ENCODE measurements around the gene RGS21. TPM values are rescaled to one million over a fixed set of nuclear protein-coding genes. Genes with fewer than 3 reads are reported as not detected.

Gene RGS21
- total and polyA plus RNA-seq, 2 of the 4 experiments (the other 2 are of a cell fraction) = not detected

DNA sequence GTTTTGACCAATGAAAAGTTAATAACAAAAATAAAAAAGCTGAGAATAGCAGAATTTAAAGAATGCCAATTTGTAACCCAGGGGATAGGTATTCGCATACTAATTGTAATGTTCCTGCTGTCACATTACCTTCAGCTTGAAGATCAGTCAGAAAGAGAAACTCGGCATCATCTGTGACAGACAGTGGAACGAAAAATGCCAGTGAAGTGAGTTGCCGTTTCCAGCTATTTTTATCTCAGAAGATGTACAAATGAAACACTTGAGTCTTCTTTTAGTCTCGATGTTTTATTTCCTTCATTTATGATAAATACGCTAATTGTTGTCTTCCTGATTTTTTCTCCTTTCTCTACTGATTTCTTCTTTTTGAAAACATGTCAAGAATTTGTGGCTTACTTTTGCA is 26.1 kb downstream of the RGS21 start:
- TF ChIP-seq, protein P1, sequence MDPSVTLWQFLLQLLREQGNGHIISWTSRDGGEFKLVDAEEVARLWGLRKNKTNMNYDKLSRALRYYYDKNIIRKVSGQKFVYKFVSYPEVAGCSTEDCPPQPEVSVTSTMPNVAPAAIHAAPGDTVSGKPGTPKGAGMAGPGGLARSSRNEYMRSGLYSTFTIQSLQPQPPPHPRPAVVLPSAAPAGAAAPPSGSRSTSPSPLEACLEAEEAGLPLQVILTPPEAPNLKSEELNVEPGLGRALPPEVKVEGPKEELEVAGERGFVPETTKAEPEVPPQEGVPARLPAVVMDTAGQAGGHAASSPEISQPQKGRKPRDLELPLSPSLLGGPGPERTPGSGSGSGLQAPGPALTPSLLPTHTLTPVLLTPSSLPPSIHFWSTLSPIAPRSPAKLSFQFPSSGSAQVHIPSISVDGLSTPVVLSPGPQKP (IDR thresholded peaks at IDR 0.05; ENCODE audit: borderline replicate concordance, low read depth, low read length) = no peak
- TF ChIP-seq RFX5 (IDR thresholded peaks at IDR 0.05; ENCODE audit: low read depth, low read length) = no peak
- TF ChIP-seq, protein P2, sequence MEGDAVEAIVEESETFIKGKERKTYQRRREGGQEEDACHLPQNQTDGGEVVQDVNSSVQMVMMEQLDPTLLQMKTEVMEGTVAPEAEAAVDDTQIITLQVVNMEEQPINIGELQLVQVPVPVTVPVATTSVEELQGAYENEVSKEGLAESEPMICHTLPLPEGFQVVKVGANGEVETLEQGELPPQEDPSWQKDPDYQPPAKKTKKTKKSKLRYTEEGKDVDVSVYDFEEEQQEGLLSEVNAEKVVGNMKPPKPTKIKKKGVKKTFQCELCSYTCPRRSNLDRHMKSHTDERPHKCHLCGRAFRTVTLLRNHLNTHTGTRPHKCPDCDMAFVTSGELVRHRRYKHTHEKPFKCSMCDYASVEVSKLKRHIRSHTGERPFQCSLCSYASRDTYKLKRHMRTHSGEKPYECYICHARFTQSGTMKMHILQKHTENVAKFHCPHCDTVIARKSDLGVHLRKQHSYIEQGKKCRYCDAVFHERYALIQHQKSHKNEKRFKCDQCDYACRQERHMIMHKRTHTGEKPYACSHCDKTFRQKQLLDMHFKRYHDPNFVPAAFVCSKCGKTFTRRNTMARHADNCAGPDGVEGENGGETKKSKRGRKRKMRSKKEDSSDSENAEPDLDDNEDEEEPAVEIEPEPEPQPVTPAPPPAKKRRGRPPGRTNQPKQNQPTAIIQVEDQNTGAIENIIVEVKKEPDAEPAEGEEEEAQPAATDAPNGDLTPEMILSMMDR (conservative IDR thresholded peaks at IDR 0.05; ENCODE audit: low read depth, low read length) = no peak
- TF ChIP-seq RCOR1 (IDR thresholded peaks at IDR 0.05; ENCODE audit: insufficient replicate concordance, low read length) = no peak
- no peak for TF ChIP-seq NFE2L2 (IDR thresholded peaks at IDR 0.05; ENCODE audit: low read depth, low read length)
- no peak for TF ChIP-seq POLR2A (IDR thresholded peaks at IDR 0.05; ENCODE audit: low read depth, low read length)
- no peak for TF ChIP-seq MAZ (IDR thresholded peaks at IDR 0.05; ENCODE audit: borderline replicate concordance, low read depth, low read length)
- TF ChIP-seq CHD1 (IDR thresholded peaks at IDR 0.05; ENCODE audit: low read depth, low read length) = no peak
- TF ChIP-seq RAD21 (IDR thresholded peaks at IDR 0.05; ENCODE audit: low read length) = no peak
- Histone ChIP-seq H3K4me1 (ENCODE audit: control insufficient read depth, insufficient read depth, low read length) (no peaks in the 10 kb centered on the region), H4K20me1 (ENCODE audit: insufficient read depth, low read length) (no peaks in the 10 kb centered on the region), H3K4ac (ENCODE audit: low read depth, low read length) (no peak overlapping the region), H3K23ac (ENCODE audit: low read depth, low read length) (no peak overlapping the region), H3K9me1 (ENCODE audit: insufficient read depth, low read length) (no peaks in the 10 kb centered on the region), H3K14ac (replicated peaks; ENCODE audit: low read depth, low read length) (no peak overlapping the region), H3K4me2 (ENCODE audit: low read depth, low read length) (peak overlapping the region; percentile 67; the same call in 1 of the 2 replicates), H2BK20ac (ENCODE audit: low read depth, low read length) (no peak overlapping the region), H2BK120ac (ENCODE audit: low read depth, low read length) (no peak overlapping the region), H3K79me1 (ENCODE audit: low read depth in 1 of 2, low read length in 2 of 2) (no peaks in the 10 kb centered on the region), H4K91ac (ENCODE audit: insufficient read depth, low read depth, low read length) (no peak overlapping the region), H2AFZ (replicated peaks; ENCODE audit: low read length, poor library complexity) (no peak overlapping the region), H2BK15ac (ENCODE audit: low read depth, low read length) (no peak overlapping the region), H2AK9ac (replicated peaks; ENCODE audit: low read depth, low read length, poor library complexity) (no peak overlapping the region), H3K36me3 (ENCODE audit: control insufficient read depth, insufficient read depth, low read length) (no peaks in the 10 kb centered on the region), H3K56ac (ENCODE audit: extremely low read depth, insufficient read depth, low read length) (no peak overlapping the region), H2AK5ac (ENCODE audit: low read depth, low read length) (no peak overlapping the region), H3K9me3 (ENCODE audit: control insufficient read depth, insufficient read depth, low read length) (no peaks in the 10 kb centered on the region), H3K27ac (ENCODE audit: insufficient read depth, low read length) (no peak overlapping the region), H3K18ac (ENCODE audit: low read depth, low read length) (no peak overlapping the region), H3K9ac (ENCODE audit: low read depth, low read length) (no peak overlapping the region), H3K4me3 (ENCODE audit: insufficient read depth, low read depth, low read length) (no peak overlapping the region), H3K27me3 (ENCODE audit: control insufficient read depth, insufficient read depth, low read length) (no peaks in the 10 kb centered on the region), H4K8ac (ENCODE audit: low read depth in 2 of 2, low read length in 2 of 2) (no peak overlapping the region; a peak in 1 of 4 replicates), H2BK5ac (ENCODE audit: low read depth, low read length, poor library complexity, severe bottlenecking) (no peak overlapping the region), H4K5ac (ENCODE audit: low read depth, low read length) (no peak overlapping the region)
- dilution Hi-C loops (cut with HindIII; ENCODE audit: low sequenced_read_pairs, unreplicated experiment) (no loop called here), in situ Hi-C loops (cut with MboI; ENCODE audit: low sequenced_read_pairs) (no loop called here), intact Hi-C loops (cut with micrococcal nuclease) (no loop called here)
- ChIA-PET POLR2A (ENCODE audit: unreplicated experiment) (no interaction called here), CTCF (no interaction called here)
- WGBS, 2 experiments (ENCODE audit: extremely low coverage in 2 of 2, insufficient read length in 1 of 2) = no CpG with 5 or more reads among the region's 6 CpGs
- BruUV-seq (replicated peaks) = no TSS peak
- DNase-seq = no peak
- ATAC-seq (ENCODE audit: low read depth) = no peak

Measured in IMR-90 (cell line).